GM19324 (cell line): Measurements from ENCODE around the gene MAN1C1.

ENCODE experiments used
- ATAC-seq: cut with Tn5 transposase; IDR thresholded peaks from one replicate; pipeline ENCODE4 v1.9.1; 2021; ENCODE audit warnings: mild to moderate bottlenecking, moderate library complexity; ENCODE audit not compliant: unreplicated experiment, low FRiP score

MAN1C1 gene

DNA sequence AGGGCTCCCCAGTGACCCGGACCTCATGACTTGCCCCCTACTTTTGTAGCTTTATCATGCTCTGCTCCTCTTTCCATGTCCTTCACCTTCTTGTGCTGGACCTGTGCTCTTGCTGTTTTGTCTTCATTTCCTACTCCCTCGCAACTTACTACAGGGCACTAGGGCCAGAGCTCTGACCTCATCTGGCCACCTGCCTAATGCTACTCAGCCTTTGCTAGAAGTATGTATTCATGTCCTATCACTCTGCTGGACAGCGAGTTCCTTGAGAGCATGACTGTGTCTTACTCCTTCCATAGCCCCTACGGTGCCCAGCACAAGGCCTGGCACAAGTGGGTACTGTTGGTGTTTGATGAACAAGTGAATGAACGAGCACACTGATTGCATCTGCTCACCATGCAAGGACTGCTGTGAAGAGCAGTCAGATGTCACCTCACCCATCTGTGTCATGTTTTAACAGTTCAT is 205.1 kb downstream of the MAN1C1 start:
- no peak for ATAC-seq

DNA sequence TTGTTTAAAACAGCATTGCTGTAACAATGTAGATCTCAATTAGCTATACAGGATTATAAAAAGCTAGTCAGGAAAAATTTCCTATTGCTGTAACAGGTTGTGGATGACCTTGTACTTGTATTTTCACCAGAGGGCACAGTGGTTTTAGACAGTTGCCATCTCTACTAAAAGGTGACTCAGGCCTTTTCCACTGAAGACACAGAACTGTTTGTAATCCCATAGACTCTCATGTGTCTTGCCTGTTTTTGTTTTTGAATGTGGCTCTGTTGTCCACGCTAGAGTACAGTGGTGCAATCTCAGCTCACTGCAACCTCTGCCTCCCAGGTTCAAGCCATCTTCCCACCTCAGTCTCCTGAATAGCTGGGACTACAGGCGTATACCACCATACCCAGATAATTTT is 209.0 kb downstream of the MAN1C1 start:
- no peak for ATAC-seq

- no peak for ATAC-seq
Observed at GRCh38 chr1:25826571-25826970, 210.0 kb downstream of the MAN1C1 start.

GRCh38 chr1:25828491-25828890 is 211.9 kb downstream of the MAN1C1 start:
- ATAC-seq, result no peak

- no peak for ATAC-seq
Observed at GRCh38 chr1:25829046-25829445, 212.5 kb downstream of the MAN1C1 start.

DNA sequence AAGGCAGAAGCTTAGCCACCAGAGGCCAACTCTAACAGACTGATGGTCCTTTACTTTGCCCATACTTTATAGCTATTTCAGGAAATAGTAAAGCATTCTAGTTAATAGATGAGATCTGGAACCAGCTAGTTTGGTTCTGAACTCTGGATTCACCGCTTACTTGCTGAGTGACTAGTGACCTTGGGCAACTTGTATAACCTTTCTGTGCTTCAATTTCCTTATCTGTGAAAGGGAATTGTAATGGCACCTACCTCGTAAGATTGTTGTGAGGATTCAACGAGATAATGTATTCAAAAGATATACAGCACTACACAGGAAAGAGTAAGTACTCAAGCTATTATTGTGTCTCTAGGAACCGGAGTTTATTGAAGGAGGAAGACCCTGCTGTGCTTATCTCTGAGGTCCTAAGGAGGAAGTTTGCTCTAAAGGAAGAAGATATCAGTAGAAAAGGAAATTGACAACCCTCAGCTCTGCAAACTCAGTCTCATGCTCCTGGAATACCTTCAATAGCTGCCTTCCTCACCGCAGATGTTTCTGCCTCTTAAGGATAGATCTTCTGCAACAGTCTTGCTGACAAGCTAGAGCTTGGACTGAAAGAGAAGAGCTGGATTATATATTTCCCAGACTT is 215.1 kb downstream of the MAN1C1 start:
- no peak for ATAC-seq

DNA sequence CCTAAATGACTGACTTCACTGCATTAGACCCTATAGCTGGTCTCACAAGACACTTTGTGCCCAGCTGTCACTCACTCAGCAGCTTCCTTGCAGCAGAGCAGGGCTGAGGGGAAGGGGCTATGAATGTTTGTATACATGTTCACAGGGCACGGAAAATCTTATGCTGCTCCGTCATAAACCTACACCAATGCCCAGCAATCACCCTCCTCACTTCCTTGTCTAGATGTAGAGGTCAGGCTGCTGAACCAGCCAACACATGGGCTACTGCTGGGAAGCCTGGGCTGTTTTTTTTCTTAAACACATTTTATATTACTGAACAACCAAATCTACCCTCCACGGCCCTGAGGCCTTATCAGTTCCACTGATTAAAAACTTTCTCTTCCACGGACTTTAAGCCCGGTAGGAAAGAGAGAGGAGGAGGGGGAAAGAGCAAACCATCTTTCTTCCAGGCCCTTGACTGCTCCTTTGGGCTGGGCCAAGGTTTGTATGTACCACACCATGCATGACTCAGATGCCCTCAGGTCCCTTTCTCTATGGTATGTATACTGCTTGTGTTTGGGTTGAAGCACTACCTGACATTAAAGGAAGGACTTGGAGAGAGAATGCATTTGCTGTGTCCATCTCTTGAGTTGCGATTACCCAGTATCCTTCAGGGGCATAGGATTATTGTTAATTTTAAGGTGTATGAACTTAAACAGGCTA is 215.9 kb downstream of the MAN1C1 start:
- no peak for ATAC-seq

- ATAC-seq, result no peak
Observed at GRCh38 chr1:25833158-25833557, 216.6 kb downstream of the MAN1C1 start.
